Measurements from ENCODE around the gene MYO1D.
"Not testable (repeated sequence)": the region's sequence is repeated elsewhere in the genome, so short reads cannot be mapped to it uniquely, and the experiment has no call there.

MYO1D gene

DNA sequence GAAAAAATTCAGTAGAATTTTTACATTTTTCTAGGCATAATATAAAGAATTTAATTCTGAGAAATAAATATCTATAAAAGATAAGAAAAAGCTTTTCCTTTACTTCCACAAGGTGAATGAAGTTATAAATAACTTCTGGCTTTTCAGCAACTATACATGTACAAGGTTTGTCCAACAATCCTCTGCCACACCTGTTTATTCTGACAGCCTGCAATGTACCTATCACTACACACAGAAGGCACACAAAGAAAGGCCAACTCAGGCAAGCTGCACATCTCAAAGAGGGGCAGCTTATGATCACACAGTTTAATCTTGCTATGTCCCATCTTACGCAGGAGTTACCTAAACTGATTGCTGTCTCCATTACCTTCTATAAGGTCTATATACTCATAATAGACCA, 120.2 kb downstream of the MYO1D start:
- H3K36me3 ChIP-seq (ENCODE audit: control insufficient read depth in 2 of 2, insufficient read depth in 2 of 2, low read length in 2 of 2), result peaks cover 0 to 3% of the 10 kb centered on the region in 2 donors
- no peaks in the 10 kb centered on the region for H3K27me3 ChIP-seq (ENCODE audit: control insufficient read depth in 1 of 2, insufficient read depth in 2 of 2, low read length in 2 of 2)
- H3K9ac ChIP-seq (ENCODE audit: low read length in 2 of 2), result no peak overlapping the region
- H3K4me3 ChIP-seq (ENCODE audit: low read length in 2 of 2), result no peak overlapping the region
- H3K4me1 ChIP-seq (ENCODE audit: control insufficient read depth, insufficient read depth, low read length), result no peaks in the 10 kb centered on the region
- no peak overlapping the region for H3K27ac ChIP-seq (ENCODE audit: low read length)
- no peaks in the 10 kb centered on the region for H3K9me3 ChIP-seq (ENCODE audit: control insufficient read depth in 2 of 2, low read length in 2 of 2)

GRCh38 chr17:32755045-32755805, 121.7 kb downstream of the MYO1D start:
- Histone ChIP-seq H3K27ac (ENCODE audit: low read length) (no peak overlapping the region), H3K9me3 (ENCODE audit: control insufficient read depth in 2 of 2, low read length in 2 of 2) (no peaks in the 10 kb centered on the region), H3K9ac (ENCODE audit: low read length in 2 of 2) (no peak overlapping the region), H3K4me3 (ENCODE audit: low read length in 2 of 2) (no peak overlapping the region), H3K36me3 (ENCODE audit: control insufficient read depth in 2 of 2, insufficient read depth in 2 of 2, low read length in 2 of 2) (peaks cover 0 to under 1% of the 10 kb centered on the region in 2 donors), H3K4me1 (ENCODE audit: control insufficient read depth, insufficient read depth, low read length) (no peaks in the 10 kb centered on the region), H3K27me3 (ENCODE audit: control insufficient read depth in 1 of 2, insufficient read depth in 2 of 2, low read length in 2 of 2) (no peaks in the 10 kb centered on the region)

DNA sequence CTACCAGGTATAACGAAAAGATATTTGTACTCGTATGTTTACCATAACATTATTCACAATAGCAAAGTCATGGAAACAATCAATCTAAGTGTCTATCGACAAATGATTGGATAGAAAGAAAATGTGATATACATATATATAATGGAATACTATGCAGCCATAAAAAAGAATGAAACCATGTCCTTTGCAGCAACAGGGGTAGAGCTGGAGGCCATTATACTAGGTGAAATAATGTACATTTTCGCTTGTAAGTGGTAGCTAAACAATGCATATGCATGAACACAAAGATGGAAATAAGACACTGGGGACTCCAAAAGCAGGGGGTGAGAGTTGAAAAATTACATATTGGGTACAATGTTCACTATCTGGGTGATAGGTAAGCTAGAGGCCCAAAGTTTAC, 124.0 kb downstream of the MYO1D start:
- no peak overlapping the region for H3K27ac ChIP-seq (ENCODE audit: low read length)
- no peaks in the 10 kb centered on the region for H3K9me3 ChIP-seq (ENCODE audit: control insufficient read depth in 2 of 2, low read length in 2 of 2)
- no peaks in the 10 kb centered on the region for H3K4me1 ChIP-seq (ENCODE audit: control insufficient read depth, insufficient read depth, low read length)
- no peaks in the 10 kb centered on the region for H3K36me3 ChIP-seq (ENCODE audit: control insufficient read depth in 2 of 2, insufficient read depth in 2 of 2, low read length in 2 of 2)
- no peaks in the 10 kb centered on the region for H3K27me3 ChIP-seq (ENCODE audit: control insufficient read depth in 1 of 2, insufficient read depth in 2 of 2, low read length in 2 of 2)
- no peak overlapping the region for H3K9ac ChIP-seq (ENCODE audit: low read length in 2 of 2)
- H3K4me3 ChIP-seq (ENCODE audit: low read length in 2 of 2), result no peak overlapping the region

DNA sequence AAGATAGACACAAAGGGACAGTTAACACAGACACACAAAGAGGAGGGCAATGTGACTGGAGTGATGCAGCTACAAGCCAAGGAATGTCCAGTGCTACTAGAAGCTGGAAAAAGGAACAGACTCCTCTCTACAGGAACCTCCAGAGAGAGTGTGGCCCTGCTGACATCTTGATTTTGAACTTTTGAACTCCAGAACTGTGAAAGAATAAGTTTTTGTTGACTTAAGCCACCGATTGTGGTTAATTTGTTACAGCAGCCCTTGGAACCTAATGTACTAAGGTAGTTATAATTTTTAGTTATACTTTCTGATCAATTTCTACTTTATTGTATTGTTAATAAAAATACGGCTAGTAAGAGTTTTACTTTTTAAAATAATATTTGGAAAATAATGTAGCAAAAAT, 129.1 kb downstream of the MYO1D start:
- H3K9me3 ChIP-seq (ENCODE audit: control insufficient read depth in 2 of 2, low read length in 2 of 2), result no peaks in the 10 kb centered on the region
- H3K9ac ChIP-seq (ENCODE audit: low read length in 2 of 2), result no peak overlapping the region
- H3K36me3 ChIP-seq (ENCODE audit: control insufficient read depth in 2 of 2, insufficient read depth in 2 of 2, low read length in 2 of 2), result no peaks in the 10 kb centered on the region
- no peak overlapping the region for H3K4me3 ChIP-seq (ENCODE audit: low read length in 2 of 2)
- no peak overlapping the region for H3K27ac ChIP-seq (ENCODE audit: low read length)
- no peaks in the 10 kb centered on the region for H3K27me3 ChIP-seq (ENCODE audit: control insufficient read depth in 1 of 2, insufficient read depth in 2 of 2, low read length in 2 of 2)
- no peaks in the 10 kb centered on the region for H3K4me1 ChIP-seq (ENCODE audit: control insufficient read depth, insufficient read depth, low read length)

DNA sequence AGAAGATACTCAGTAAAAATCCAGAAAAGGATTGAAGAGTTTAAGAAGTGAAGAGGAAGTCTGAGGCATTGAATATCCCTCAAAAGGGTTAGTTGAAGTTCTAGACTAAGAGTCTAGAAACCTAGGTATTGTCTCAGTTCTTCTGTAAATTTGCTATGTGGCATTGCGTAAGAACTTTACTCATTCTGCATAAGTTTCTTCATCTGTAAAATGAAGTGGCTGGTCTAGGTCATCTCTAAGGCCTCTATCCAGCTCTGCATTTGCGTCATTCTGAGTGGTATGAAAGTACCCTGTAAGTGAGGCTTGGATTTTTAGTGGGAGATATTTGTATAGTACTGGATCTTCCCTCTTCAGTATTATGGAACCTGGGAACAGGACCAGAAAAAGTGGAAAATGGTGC, 130.2 kb downstream of the MYO1D start:
- no peak overlapping the region for H3K9ac ChIP-seq (ENCODE audit: low read length in 2 of 2)
- H3K36me3 ChIP-seq (ENCODE audit: control insufficient read depth in 2 of 2, insufficient read depth in 2 of 2, low read length in 2 of 2), result peaks cover 0 to 2% of the 10 kb centered on the region in 2 donors
- no peak overlapping the region for H3K27ac ChIP-seq (ENCODE audit: low read length)
- no peaks in the 10 kb centered on the region for H3K27me3 ChIP-seq (ENCODE audit: control insufficient read depth in 1 of 2, insufficient read depth in 2 of 2, low read length in 2 of 2)
- H3K9me3 ChIP-seq (ENCODE audit: control insufficient read depth in 2 of 2, low read length in 2 of 2), result no peaks in the 10 kb centered on the region
- H3K4me3 ChIP-seq (ENCODE audit: low read length in 2 of 2), result no peak overlapping the region
- no peaks in the 10 kb centered on the region for H3K4me1 ChIP-seq (ENCODE audit: control insufficient read depth, insufficient read depth, low read length)

- H3K27ac ChIP-seq (ENCODE audit: low read length), result no peak overlapping the region
- H3K36me3 ChIP-seq (ENCODE audit: control insufficient read depth in 2 of 2, insufficient read depth in 2 of 2, low read length in 2 of 2), result peaks cover 0 to 2% of the 10 kb centered on the region in 2 donors
- H3K9ac ChIP-seq (ENCODE audit: low read length in 2 of 2), result no peak overlapping the region
- H3K27me3 ChIP-seq (ENCODE audit: control insufficient read depth in 1 of 2, insufficient read depth in 2 of 2, low read length in 2 of 2), result no peaks in the 10 kb centered on the region
- H3K4me3 ChIP-seq (ENCODE audit: low read length in 2 of 2), result no peak overlapping the region
- no peaks in the 10 kb centered on the region for H3K9me3 ChIP-seq (ENCODE audit: control insufficient read depth in 2 of 2, low read length in 2 of 2)
- H3K4me1 ChIP-seq (ENCODE audit: control insufficient read depth, insufficient read depth, low read length), result no peaks in the 10 kb centered on the region
Measured at GRCh38 chr17:32746280-32746679, 130.6 kb downstream of the MYO1D start.

DNA sequence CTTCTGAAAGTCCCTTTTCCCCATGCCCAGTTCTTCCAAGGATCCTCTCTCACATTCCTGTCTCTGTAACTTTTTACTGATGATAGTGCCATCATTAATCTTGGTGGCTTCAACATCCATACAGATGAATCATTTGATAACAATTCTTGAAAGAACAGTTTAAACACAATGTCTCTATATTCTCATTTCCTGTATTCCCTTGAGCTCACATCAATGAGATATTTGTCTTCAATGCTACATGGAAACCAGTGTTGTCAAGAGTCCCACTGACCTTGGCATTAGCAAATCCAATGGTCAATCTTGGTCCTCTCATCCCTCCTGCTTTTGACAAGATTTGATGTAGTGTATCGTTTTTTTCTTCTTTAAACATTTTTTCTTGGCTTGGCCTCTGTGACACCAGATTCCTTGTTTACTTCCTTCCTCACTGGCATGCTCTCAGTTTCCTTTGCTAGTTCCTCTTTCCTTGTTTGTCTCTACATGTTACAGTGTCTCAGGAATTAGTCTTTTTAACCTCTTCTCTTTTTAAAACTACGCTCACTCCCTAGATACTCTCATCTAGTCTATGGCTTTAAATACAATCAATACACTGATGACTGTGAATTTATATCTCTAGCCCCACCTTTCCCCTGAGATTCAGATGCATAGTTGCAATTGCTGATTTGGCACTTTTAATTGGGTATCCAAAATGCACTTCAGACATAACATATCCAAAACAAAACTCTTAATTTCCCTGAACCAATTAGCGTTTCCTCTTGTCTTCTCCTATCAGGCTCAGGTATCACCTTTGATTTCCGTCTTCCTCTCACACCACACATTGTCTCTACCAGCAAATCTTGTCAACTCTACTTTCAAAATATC, 134.0 kb downstream of the MYO1D start:
- no peaks in the 10 kb centered on the region for H3K27me3 ChIP-seq (ENCODE audit: control insufficient read depth in 1 of 2, insufficient read depth in 2 of 2, low read length in 2 of 2)
- no peak overlapping the region for H3K27ac ChIP-seq (ENCODE audit: low read length)
- H3K4me3 ChIP-seq (ENCODE audit: low read length in 2 of 2), result no peak overlapping the region
- H3K9ac ChIP-seq (ENCODE audit: low read length in 2 of 2), result no peak overlapping the region
- no peaks in the 10 kb centered on the region for H3K9me3 ChIP-seq (ENCODE audit: control insufficient read depth in 2 of 2, low read length in 2 of 2)
- H3K4me1 ChIP-seq (ENCODE audit: control insufficient read depth, insufficient read depth, low read length), result no peaks in the 10 kb centered on the region
- H3K36me3 ChIP-seq (ENCODE audit: control insufficient read depth in 2 of 2, insufficient read depth in 2 of 2, low read length in 2 of 2), result peaks cover 0 to 2% of the 10 kb centered on the region in 2 donors

DNA sequence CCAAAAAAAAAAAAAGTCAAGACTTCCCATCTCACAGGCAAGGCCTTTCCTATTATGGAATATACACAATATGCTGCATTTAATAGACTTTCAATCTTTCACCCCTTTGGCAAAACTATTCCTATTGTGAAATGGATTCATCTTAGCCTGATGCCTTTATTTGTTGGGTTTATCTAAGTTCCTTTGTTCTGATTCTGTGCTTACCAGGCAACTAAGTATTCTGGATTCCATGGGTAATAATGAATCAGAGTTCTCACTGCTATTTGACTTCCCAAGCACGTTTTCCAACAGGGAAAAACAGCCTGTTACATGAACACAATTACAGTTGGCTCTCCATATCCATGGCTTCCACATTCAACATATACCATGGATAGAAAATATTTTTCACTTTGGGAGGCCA, 135.5 kb downstream of the MYO1D start:
- peaks cover 0 to 2% of the 10 kb centered on the region in 2 donors for H3K36me3 ChIP-seq (ENCODE audit: control insufficient read depth in 2 of 2, insufficient read depth in 2 of 2, low read length in 2 of 2)
- no peaks in the 10 kb centered on the region for H3K4me1 ChIP-seq (ENCODE audit: control insufficient read depth, insufficient read depth, low read length)
- no peaks in the 10 kb centered on the region for H3K27me3 ChIP-seq (ENCODE audit: control insufficient read depth in 1 of 2, insufficient read depth in 2 of 2, low read length in 2 of 2)
- no peaks in the 10 kb centered on the region for H3K9me3 ChIP-seq (ENCODE audit: control insufficient read depth in 2 of 2, low read length in 2 of 2)
- H3K27ac ChIP-seq (ENCODE audit: low read length), result no peak overlapping the region
- no peak overlapping the region for H3K9ac ChIP-seq (ENCODE audit: low read length in 2 of 2)
- no peak overlapping the region for H3K4me3 ChIP-seq (ENCODE audit: low read length in 2 of 2)

- Histone ChIP-seq H3K27me3 (ENCODE audit: control insufficient read depth in 1 of 2, insufficient read depth in 2 of 2, low read length in 2 of 2) (no peaks in the 10 kb centered on the region), H3K36me3 (ENCODE audit: control insufficient read depth in 2 of 2, insufficient read depth in 2 of 2, low read length in 2 of 2) (peaks cover 0 to 2% of the 10 kb centered on the region in 2 donors), H3K9me3 (ENCODE audit: control insufficient read depth in 2 of 2, low read length in 2 of 2) (no peaks in the 10 kb centered on the region), H3K9ac (ENCODE audit: low read length in 2 of 2) (no peak overlapping the region), H3K4me3 (ENCODE audit: low read length in 2 of 2) (no peak overlapping the region), H3K27ac (ENCODE audit: low read length) (no peak overlapping the region), H3K4me1 (ENCODE audit: control insufficient read depth, insufficient read depth, low read length) (no peaks in the 10 kb centered on the region)
Measured at GRCh38 chr17:32739722-32740121, 137.2 kb downstream of the MYO1D start.

DNA sequence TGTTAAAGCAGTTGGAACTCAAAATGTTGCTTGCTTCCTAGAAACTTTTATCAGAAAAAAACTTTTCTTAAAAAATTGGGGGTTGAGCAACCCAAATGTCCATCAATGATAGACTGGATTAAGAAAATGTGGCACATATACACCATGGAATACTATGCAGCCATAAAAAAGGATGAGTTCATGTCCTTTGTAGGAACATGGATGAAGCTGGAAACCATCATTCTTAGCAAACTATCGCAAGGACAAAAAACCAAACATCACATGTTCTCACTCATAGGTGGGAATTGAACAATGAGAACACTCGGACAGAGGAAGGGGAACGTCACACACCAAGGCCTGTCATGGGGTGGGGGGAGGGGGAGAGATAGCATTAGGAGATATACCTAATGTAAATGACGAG, 137.8 kb downstream of the MYO1D start:
- H3K4me1 ChIP-seq (ENCODE audit: control insufficient read depth, insufficient read depth, low read length); H3K36me3 ChIP-seq (ENCODE audit: control insufficient read depth in 2 of 2, insufficient read depth in 2 of 2, low read length in 2 of 2); H3K27me3 ChIP-seq (ENCODE audit: control insufficient read depth in 1 of 2, insufficient read depth in 2 of 2, low read length in 2 of 2); H3K9me3 ChIP-seq (ENCODE audit: control insufficient read depth in 2 of 2, low read length in 2 of 2); H3K27ac ChIP-seq (ENCODE audit: low read length); H3K4me3 ChIP-seq (ENCODE audit: low read length in 2 of 2); H3K9ac ChIP-seq (ENCODE audit: low read length in 2 of 2): not testable (repeated sequence)

DNA sequence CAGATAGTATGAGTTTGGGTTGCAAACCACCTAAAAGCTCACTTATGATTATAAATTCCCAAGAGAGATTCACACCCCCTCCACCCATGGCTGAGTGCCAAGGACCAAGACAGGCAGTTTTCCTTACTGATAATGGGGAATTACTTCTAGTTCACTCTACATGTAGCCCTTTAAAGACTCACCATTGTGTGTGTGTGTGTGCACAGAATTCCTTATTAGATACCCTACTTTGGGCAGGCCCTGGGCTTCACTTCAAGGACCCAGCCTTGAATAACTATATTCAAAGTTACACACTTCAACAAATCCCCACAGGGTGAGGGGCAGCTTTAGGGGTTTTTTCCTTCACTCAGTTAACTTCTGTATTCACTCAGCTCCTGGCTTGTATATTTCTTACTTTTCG, 143.5 kb downstream of the MYO1D start:
- Histone ChIP-seq H3K27me3 (ENCODE audit: control insufficient read depth in 1 of 2, insufficient read depth in 2 of 2, low read length in 2 of 2) (no peaks in the 10 kb centered on the region), H3K27ac (ENCODE audit: low read length) (no peak overlapping the region), H3K4me3 (ENCODE audit: low read length in 2 of 2) (no peak overlapping the region), H3K4me1 (ENCODE audit: control insufficient read depth, insufficient read depth, low read length) (no peaks in the 10 kb centered on the region), H3K9me3 (ENCODE audit: control insufficient read depth in 2 of 2, low read length in 2 of 2) (no peaks in the 10 kb centered on the region), H3K36me3 (ENCODE audit: control insufficient read depth in 2 of 2, insufficient read depth in 2 of 2, low read length in 2 of 2) (no peaks in the 10 kb centered on the region), H3K9ac (ENCODE audit: low read length in 2 of 2) (no peak overlapping the region)
